DOHH2 (cell line): Measurements from ENCODE around the gene MAP6.

Source experiments
- CTCF ChIP-seq: fragments of 200-600 bp; sonication (generic); IDR thresholded peaks from one replicate; pipeline ENCODE4 v1.5.1; 2014; ENCODE audit warnings: antibody characterized with exemption, mild to moderate bottlenecking, low read depth, low read length; ENCODE audit not compliant: poor library complexity, severe bottlenecking
- EZH2phosphoT487 ChIP-seq: fragments of 200-600 bp; sonication (generic); IDR thresholded peaks from 2 replicates; pipeline ENCODE4 v1.6.1; 2017; ENCODE audit warnings: borderline replicate concordance, mild to moderate bottlenecking, antibody characterized with exemption, low read length, moderate library complexity, mixed read lengths

- TF ChIP-seq CTCF = no peak
- no peak for TF ChIP-seq EZH2phosphoT487
These were observed 130.5 kb downstream of the MAP6 start for GRCh38 chr11:75538150-75538942.
